A673 (cell line): ENCODE measurements around the gene CHST12. TPM values are rescaled to one million over a fixed set of nuclear protein-coding genes. Genes with fewer than 3 reads are reported as not detected.
"Not testable (repeated sequence)": the region's sequence is repeated elsewhere in the genome, so short reads cannot be mapped to it uniquely, and the experiment has no call there.

Experiments
- BruUV-seq: library from RNA; stranded (reverse); fragments of 400-500 nt; replicated peaks from 2 replicates; lab custom pipeline; 2021; lab: Mats Ljungman, UMichigan
- CTCF ChIA-PET: fragments of 300-600 bp; sonication (Branson Sonifier 250); formaldehyde crosslinking; loops from one replicate; lab custom pipeline; 2022; ENCODE audit warnings: antibody characterized with exemption; lab: Charles Lee
- POLR2A ChIA-PET: fragments of 300-600 bp; sonication (Branson Sonifier 250); formaldehyde crosslinking; loops from one replicate; lab custom pipeline; 2022; ENCODE audit warnings: antibody characterized with exemption; ENCODE audit not compliant: low non-redundant PET; lab: Charles Lee
- DNase-seq: peaks from one replicate; pipeline ENCODE4 v3.0.0-alpha.2; 2015; ENCODE audit warnings: low spot score
- H3K27ac ChIP-seq: fragments of 200-600 bp; sonication (generic); 2 replicates; pipeline ENCODE4 v1.5.1; 2016; ENCODE audit warnings: mixed run types, low read depth, mild to moderate bottlenecking, mixed read lengths, antibody characterized with exemption, low read length; ENCODE audit not compliant: poor library complexity, severe bottlenecking
- H3K27me3 ChIP-seq: fragments of 200-600 bp; sonication (generic); replicated peaks from 2 replicates; pipeline ENCODE4 v1.6.1; 2017; ENCODE audit warnings: mixed run types, low read depth, mild to moderate bottlenecking, mixed read lengths, antibody characterized with exemption, low read length; ENCODE audit not compliant: insufficient read depth, poor library complexity
- H3K36me3 ChIP-seq: fragments of 200-600 bp; sonication (generic); 2 replicates; pipeline ENCODE4 v1.6.1; 2016; ENCODE audit warnings: mixed run types, mild to moderate bottlenecking, mixed read lengths, antibody characterized with exemption, low read length; ENCODE audit not compliant: insufficient read depth, poor library complexity, severe bottlenecking
- H3K4me1 ChIP-seq: fragments of 200-600 bp; sonication (generic); 2 replicates; pipeline ENCODE4 v1.6.1; 2017; ENCODE audit warnings: mixed run types, mild to moderate bottlenecking, mixed read lengths, antibody characterized with exemption, low read length; ENCODE audit not compliant: insufficient read depth, poor library complexity, severe bottlenecking
- H3K4me3 ChIP-seq: fragments of 200-600 bp; sonication (generic); 2 replicates; pipeline ENCODE4 v1.5.1; 2016; ENCODE audit warnings: low read depth, mixed run types, mild to moderate bottlenecking, mixed read lengths, low read length; ENCODE audit not compliant: poor library complexity, severe bottlenecking
- H3K9me3 ChIP-seq: fragments of 200-600 bp; sonication (generic); 2 replicates; pipeline ENCODE4 v1.6.1; 2016; ENCODE audit warnings: mixed run types, low read depth, mild to moderate bottlenecking, mixed read lengths, antibody characterized with exemption, low read length; ENCODE audit not compliant: poor library complexity, severe bottlenecking
- CTCF ChIP-seq: fragments of 300-800, 200-600 bp; sonication (generic); conservative IDR thresholded peaks from 2 replicates; pipeline ENCODE4 v1.5.1; 2017; ENCODE audit warnings: low read depth, mild to moderate bottlenecking, antibody characterized with exemption, low read length, moderate library complexity, mixed read lengths
- EZH2 ChIP-seq: fragments of 200-600 bp; sonication (generic); IDR thresholded peaks from 2 replicates; pipeline ENCODE4 v1.6.1; 2017; ENCODE audit warnings: borderline replicate concordance, low read depth, mild to moderate bottlenecking, mixed read lengths, antibody characterized with exemption, low read length; ENCODE audit not compliant: poor library complexity, severe bottlenecking
- intact Hi-C: fragments of 100-400 bp; cut with micrococcal nuclease; formaldehyde crosslinking; loops from one replicate; pipeline ENCODE4 v1.10.0; 2022; ENCODE audit not compliant: unreplicated experiment
- total RNA-seq: library from RNA; stranded (reverse); gene quantifications from 2 replicates; pipeline ENCODE4 v1.2.3, GENCODE V29; 2021

CHST12 gene
- total RNA-seq, 1 experiment from 2014 or later, result 21.8 TPM

GRCh38 chr7:2376351-2377154, 26.9 kb upstream of the CHST12 start:
- DNase-seq, result no peak
- Histone ChIP-seq H3K27me3 (no peaks in the 10 kb centered on the region), H3K9me3 (no peaks in the 10 kb centered on the region), H3K36me3 (peaks cover 88% of the 10 kb centered on the region), H3K4me3 (no peak overlapping the region), H3K27ac (no peak overlapping the region), H3K4me1 (no peaks in the 10 kb centered on the region)
- no TSS peak for BruUV-seq
- TF ChIP-seq EZH2 (no peak), CTCF (no peak)
- ChIA-PET POLR2A (no interaction called here), CTCF (no interaction called here)
- intact Hi-C loops, result no loop called here

DNA sequence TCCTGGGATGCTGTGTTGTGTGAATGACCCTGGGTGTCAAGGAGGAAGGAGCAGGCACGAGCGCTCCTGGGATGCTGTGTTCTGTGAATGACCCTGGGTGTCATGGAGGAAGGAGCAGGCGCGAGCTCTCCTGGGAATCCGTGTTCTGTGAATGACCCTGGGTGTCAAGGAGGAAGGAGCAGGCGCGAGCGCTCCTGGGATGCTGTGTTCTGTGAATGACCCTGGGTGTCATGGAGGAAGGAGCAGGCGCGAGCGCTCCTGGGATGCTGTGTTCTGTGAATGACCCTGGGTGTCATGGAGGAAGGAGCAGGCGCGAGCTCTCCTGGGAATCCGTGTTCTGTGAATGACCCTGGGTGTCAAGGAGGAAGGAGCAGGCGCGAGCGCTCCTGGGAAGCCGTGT, 25.9 kb upstream of the CHST12 start:
- POLR2A ChIA-PET, BruUV-seq, DNase-seq, intact Hi-C loops, H3K27me3 ChIP-seq, H3K9me3 ChIP-seq, H3K4me3 ChIP-seq, H3K4me1 ChIP-seq, CTCF ChIA-PET, H3K27ac ChIP-seq: not testable (repeated sequence)
- peaks cover 87% of the 10 kb centered on the region for H3K36me3 ChIP-seq

- H3K9me3 ChIP-seq, H3K27me3 ChIP-seq, POLR2A ChIA-PET, intact Hi-C loops, H3K4me1 ChIP-seq, H3K4me3 ChIP-seq, BruUV-seq, H3K27ac ChIP-seq, CTCF ChIA-PET, DNase-seq: not testable (repeated sequence)
- peaks cover 81% of the 10 kb centered on the region for H3K36me3 ChIP-seq
These were observed 25.3 kb upstream of the CHST12 start for GRCh38 chr7:2378125-2378524.

DNA sequence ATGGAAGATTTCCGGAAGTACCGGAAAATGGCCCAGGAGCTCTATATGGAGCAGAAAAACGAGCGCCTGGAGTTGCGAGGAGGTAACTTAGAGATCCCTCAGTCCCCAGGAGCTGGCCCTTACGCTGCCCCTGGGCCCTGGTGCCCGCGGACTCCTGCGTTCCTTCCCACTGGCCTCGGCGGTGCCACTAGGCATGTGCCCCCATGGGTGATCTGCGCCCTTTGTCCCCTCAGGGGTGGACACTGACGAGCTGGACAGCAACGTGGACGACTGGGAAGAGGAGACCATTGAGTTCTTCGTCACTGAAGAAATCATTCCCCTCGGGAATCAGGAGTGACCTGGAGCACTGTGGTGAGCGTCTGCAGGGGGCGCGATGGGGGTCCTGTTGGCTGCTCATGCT, 24.2 kb upstream of the CHST12 start:
- Histone ChIP-seq H3K36me3 (peaks cover 70% of the 10 kb centered on the region), H3K9me3 (no peaks in the 10 kb centered on the region), H3K4me3 (no peak overlapping the region), H3K4me1 (no peaks in the 10 kb centered on the region), H3K27me3 (no peaks in the 10 kb centered on the region), H3K27ac (no peak overlapping the region)
- ChIA-PET CTCF (no interaction called here), POLR2A (no interaction called here)
- TF ChIP-seq CTCF (no peak), EZH2 (no peak)
- DNase-seq, result no peak
- intact Hi-C loops, result no loop called here
- no TSS peak for BruUV-seq
